OCI-M1 (cell line): ENCODE results near the gene RYR2.
"Not testable (repeated sequence)": the region's sequence is repeated elsewhere in the genome, so short reads cannot be mapped to it uniquely, and the experiment has no call there.

Experiments
- DNase-seq: peaks from one replicate; lab custom pipeline; 2025; lab: John Stamatoyannopoulos, UW

Gene RYR2

DNA sequence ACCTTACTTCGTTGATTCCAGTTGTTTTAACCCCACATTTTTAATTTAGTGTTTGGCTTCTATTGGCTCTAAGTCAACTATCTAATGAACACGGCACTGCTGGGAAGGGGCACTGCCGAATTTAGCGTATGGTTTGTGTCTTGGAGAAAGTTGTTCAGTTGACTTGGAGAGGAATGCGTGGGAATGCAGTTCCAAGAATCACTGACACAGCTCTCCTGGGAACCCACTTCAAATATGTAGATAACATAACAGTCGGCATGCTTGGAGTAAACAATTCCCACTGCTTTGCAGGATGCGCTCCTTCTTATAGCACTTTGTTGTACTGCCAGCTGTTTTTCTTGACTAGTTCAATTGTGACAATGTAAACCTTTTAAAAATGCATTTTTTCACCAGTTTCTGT is 104.3 kb downstream of the RYR2 start:
- DNase-seq: no peak

DNA sequence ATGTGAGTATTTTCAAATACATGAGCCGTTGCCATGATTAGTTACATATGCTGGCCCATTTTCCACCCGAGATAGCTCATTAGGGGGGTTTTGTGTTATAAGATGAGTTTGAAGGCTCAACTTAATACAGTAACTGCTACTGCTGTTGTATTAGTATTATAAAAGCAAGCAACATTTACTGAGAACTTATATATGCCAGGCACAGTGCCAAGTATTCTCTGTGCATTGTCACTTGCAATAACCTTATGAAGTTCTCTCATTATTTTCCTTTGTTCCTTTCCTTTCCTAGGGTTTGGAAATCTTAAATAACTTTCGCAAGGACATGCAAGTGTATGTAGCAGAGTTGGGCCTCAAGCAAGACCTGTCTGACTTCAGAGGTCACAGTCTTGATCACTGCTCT is 107.9 kb downstream of the RYR2 start:
- no peak for DNase-seq

- not testable (repeated sequence) for DNase-seq
Observed at GRCh38 chr1:237151979-237152378, 110.0 kb downstream of the RYR2 start.

DNA sequence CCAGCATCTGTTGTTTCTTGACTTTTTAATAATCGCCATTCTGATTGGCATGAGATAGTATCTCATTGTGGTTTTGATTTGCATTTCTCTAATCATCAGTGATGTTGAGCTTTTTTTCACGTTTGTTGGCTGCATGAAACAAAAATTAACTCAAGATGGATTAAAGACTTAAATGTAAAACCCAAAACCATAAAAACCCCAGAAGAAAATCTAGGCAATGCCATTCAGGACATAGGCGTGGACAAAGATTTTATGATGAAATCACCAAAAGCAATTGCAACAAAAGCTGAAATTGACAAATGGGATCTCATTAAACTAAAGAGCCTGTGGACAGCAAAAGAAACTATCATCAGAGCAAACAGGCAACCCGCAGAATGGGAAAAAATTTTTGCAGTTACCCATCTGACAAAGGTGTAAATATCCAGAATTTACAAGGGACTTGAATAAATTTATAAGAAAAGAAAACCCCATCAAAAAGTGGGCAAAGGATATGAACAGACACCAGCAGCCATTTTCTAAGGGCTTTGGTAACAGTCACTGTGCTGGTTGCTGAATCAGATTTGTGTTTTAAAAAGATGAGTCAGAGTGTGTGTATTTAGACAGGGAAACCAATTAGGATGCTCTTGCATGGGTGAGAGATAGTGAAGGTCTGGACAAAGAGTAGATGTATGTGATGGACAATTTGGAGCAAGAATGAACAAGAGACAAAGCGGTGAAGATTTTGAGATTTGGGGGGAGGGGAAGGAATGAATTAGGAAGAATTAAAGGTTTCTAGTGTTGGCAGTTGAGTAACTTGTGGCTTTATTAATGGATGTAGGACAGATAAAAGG is 110.7 kb downstream of the RYR2 start:
- no peak for DNase-seq

- DNase-seq: no peak
Observed at GRCh38 chr1:237154157-237154556, 112.2 kb downstream of the RYR2 start.

- DNase-seq: no peak
Observed at GRCh38 chr1:237164406-237165352, 122.7 kb downstream of the RYR2 start.

DNA sequence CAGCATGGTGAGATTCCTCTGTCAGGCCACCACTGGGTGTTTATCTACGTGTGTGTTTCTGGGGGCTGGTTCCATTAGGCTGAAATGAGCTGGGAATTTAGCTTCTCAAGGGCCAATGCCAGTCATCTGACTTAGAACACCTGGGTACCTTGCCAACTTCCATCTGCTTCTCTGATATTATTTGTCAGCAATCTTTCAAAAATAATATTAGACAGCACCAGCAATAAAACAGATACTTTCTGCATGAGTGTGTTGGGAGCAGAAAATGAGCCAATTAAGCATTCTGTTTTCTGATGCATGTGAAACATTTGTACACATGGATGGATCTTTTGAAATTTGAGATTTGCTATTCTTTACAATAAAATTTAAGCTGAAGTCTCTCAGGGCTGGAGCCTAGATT is 124.1 kb downstream of the RYR2 start:
- DNase-seq: no peak

GRCh38 chr1:237166593-237167101 is 124.7 kb downstream of the RYR2 start:
- no peak for DNase-seq

DNA sequence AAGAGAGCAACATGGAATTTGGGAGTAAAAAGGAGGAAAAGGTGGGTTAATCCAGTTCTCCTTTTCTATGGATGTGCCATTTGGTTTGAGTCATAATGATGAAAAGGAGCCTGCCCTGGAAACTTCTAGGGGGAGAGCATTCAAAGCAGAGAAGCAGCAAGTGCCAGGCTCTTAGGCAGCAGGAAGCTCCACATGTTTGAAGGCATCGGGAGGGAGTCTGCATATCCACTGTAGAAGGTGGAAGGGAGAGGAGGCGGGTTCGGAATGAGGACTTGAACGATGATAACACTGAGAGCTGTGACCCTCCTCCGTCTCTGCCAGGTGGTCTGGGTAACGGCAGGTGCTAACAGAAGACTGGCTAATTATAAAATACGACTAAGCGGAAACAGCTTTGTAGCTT is 128.2 kb downstream of the RYR2 start:
- DNase-seq: no peak

- DNase-seq: no peak
Observed at GRCh38 chr1:237171454-237172117, 129.6 kb downstream of the RYR2 start.

DNA sequence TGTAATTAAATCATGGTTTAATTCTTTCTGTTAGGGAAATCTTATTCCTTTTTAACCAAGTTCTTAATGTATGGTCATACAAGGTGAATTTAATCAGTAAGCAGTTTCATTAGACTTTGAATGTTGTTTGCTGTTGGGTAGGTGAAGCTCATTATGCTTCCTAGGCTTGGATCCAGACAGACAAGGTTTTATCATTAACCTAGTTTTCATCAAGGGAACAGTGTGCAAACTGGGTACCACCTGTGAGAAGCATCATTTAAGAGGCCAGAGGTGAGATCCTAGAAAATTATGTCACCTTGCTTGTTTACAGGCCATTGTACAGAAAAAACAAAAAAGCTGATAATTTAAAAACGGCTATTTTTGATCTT is 130.1 kb downstream of the RYR2 start:
- DNase-seq: no peak

DNA sequence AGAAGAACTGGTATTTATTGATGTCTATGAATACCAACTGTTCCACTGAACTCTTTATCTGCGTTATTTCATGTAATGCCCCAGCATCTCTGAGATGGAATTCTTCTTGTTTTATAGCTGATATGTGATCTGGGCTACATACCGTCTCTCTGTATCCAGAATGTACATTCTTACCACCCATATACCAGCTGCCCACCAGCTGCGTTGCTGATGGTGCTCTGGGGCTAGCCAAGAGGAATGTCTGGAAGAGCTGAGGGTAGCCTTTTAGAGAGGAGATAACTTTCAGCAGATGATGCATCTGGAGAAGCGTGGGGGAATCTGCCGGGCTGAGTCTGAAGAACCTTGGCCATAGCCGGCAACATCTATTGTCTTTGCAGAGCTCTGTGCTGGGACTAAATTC is 137.5 kb downstream of the RYR2 start:
- DNase-seq: no peak

- DNase-seq: no peak
Observed at GRCh38 chr1:237180256-237180655, 138.3 kb downstream of the RYR2 start.

DNA sequence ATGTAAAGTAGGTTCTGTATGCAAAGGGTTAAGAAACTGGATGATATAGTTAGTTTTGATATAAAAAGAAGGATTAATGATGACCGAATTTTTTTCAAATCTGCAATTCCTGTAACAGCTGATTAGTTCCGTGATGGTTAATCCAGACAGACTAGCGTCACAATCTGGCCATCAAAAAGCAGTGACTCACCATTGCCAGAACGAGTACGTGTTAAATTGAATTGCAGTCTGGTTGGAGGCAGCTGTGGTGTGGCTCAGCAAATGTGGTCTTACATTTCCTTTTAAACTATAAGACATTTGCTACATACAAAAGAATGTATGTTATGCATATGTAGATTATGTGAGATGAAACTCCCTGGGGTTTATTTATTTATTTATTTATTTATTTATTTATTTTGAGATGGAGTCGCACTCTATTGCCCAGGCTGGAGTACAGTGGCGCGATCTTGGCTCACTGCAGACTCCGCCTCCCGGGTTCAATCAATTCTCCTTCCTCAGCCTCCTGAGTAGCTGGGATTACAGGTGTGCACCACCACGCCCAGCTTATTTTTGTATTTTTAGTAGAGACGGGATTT is 139.8 kb downstream of the RYR2 start:
- DNase-seq: no peak

- no peak for DNase-seq
Observed at GRCh38 chr1:237183963-237184540, 142.1 kb downstream of the RYR2 start.

DNA sequence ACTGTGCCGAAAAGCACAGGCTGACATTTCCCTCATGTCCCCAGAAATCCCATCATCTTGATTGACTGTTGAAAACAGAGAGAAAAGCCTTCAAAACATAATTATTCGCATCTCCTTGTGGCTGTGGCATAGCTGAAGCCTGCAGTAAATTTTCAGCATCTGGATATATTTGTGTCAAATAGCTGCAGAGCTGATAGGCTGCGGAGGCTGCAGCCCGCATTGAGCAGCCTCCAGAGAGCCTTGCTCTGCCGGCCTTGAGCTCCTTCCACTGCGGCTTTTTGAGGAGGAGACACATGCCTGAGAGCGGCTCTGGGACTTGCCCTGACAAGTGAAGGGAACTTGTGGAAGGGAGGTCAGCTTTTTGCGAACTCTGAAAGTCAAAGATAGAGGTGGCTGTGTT is 144.7 kb downstream of the RYR2 start:
- no peak for DNase-seq

GRCh38 chr1:237187842-237188241 is 145.9 kb downstream of the RYR2 start:
- DNase-seq: no peak

- DNase-seq: no peak
Observed at GRCh38 chr1:237191403-237191802, 149.4 kb downstream of the RYR2 start.

GRCh38 chr1:237197470-237198425 is 155.8 kb downstream of the RYR2 start:
- no peak for DNase-seq

- no peak for DNase-seq
Observed at GRCh38 chr1:237199026-237199425, 157.0 kb downstream of the RYR2 start.
